Tibial artery (tissue), 4 donors: ENCODE measurements around the gene USP40.
A peak's percentile ranks its signal among the peaks of the same experiment; 100 is the strongest.

ENCODE experiments used
- DNase-seq, 2 donors: peaks; one replicate each; pipeline ENCODE4 v3.0.0-alpha.2; 2019
- H3K27ac ChIP-seq, 2 donors: fragments of 200-600 bp; sonication (generic) in 1 of 2; 1 replicate in 1 of 2; 2 replicates in 1 of 2; pipeline ENCODE4 v1.5.1; 2018 to 2019; ENCODE audit warnings: mild to moderate bottlenecking in 1 of 2
- H3K27me3 ChIP-seq, 2 donors: fragments of 200-600 bp; sonication (generic) in 1 of 2; one replicate each; pipeline versions ENCODE4 v1.5.1 to v1.6.0; 2016 to 2019
- H3K36me3 ChIP-seq, 3 donors: fragments of 200-600 bp; sonication (generic) in 2 of 3; one replicate each; pipeline ENCODE4 v1.5.1; 2016 to 2019; ENCODE audit warnings: mild to moderate bottlenecking in 2 of 3
- H3K4me1 ChIP-seq, 4 donors: fragments of 200-600 bp; sonication (generic) in 2 of 4; 1 replicate in 3 of 4; 2 replicates in 1 of 4; pipeline ENCODE4 v1.5.1; 2016 to 2019
- H3K4me3 ChIP-seq, 2 donors: fragments of 200-600 bp; sonication (generic) in 1 of 2; 1 replicate in 1 of 2; 2 replicates in 1 of 2; pipeline ENCODE4 v1.5.1; 2018 to 2019; ENCODE audit warnings: mild to moderate bottlenecking in 2 of 2
- H3K9me3 ChIP-seq, 3 donors: fragments of 200-600 bp; sonication (generic) in 1 of 3; one replicate each; pipeline ENCODE4 v1.5.1; 2016 to 2019
- CTCF ChIP-seq, 2 experiments: fragments of 200-600 bp in 1 of 2; fragments of 450-650 bp in 1 of 2; IDR thresholded peaks; one replicate each; pipeline ENCODE4 v1.5.1; 2017 to 2019; ENCODE audit warnings: antibody characterized with exemption in 2 of 2, mild to moderate bottlenecking in 1 of 2, moderate library complexity in 1 of 2
- intact Hi-C: fragments of 100-400 bp; cut with DNase I; formaldehyde crosslinking; loops from one replicate; pipeline ENCODE4 v1.15.0; 2023; ENCODE audit warnings: low total_unique reads

The USP40 gene

GRCh38 chr2:233476651-233477547 lies 89.7 kb downstream of the USP40 start:
- H3K36me3 ChIP-seq = peaks cover 26 to 63% (median 61%) of the 10 kb centered on the region in 3 donors
- no peak for DNase-seq
- H3K4me3 ChIP-seq = no peak overlapping the region
- H3K27me3 ChIP-seq = no peaks in the 10 kb centered on the region
- intact Hi-C loops = no loop called here
- no peak for TF ChIP-seq CTCF (IDR thresholded peaks at IDR 0.05)
- H3K4me1 ChIP-seq = peaks cover 0 to 39% (median 28%) of the 10 kb centered on the region in 4 donors
- peak overlapping the region in 1 of 2 donors; percentile 75 for H3K27ac ChIP-seq
- no peaks in the 10 kb centered on the region for H3K9me3 ChIP-seq

GRCh38 chr2:233476063-233476410 lies 90.5 kb downstream of the USP40 start:
- DNase-seq = no peak
- H3K27ac ChIP-seq = peak overlapping the region; percentile 75 to 78
- no peaks in the 10 kb centered on the region for H3K27me3 ChIP-seq
- TF ChIP-seq CTCF (IDR thresholded peaks at IDR 0.05) = no peak
- no peaks in the 10 kb centered on the region for H3K9me3 ChIP-seq
- H3K4me3 ChIP-seq = no peak overlapping the region
- intact Hi-C loops = no loop called here
- H3K36me3 ChIP-seq = peaks cover 29 to 70% (median 61%) of the 10 kb centered on the region in 3 donors
- H3K4me1 ChIP-seq = peaks cover 0 to 30% (median 20%) of the 10 kb centered on the region in 4 donors

- no peak for TF ChIP-seq CTCF (IDR thresholded peaks at IDR 0.05)
- DNase-seq = peak; percentile 19 to 73
- intact Hi-C loops = no loop called here
- Histone ChIP-seq H3K36me3 (peaks cover 29 to 66% (median 51%) of the 10 kb centered on the region in 3 donors), H3K4me3 (no peak overlapping the region), H3K27ac (peak overlapping the region; percentile 75 to 78), H3K27me3 (no peaks in the 10 kb centered on the region), H3K9me3 (no peaks in the 10 kb centered on the region), H3K4me1 (peaks cover 0 to 32% (median 21%) of the 10 kb centered on the region in 4 donors)
These were observed 92.0 kb downstream of the USP40 start for GRCh38 chr2:233474308-233475160.

GRCh38 chr2:233473878-233474277 lies 92.7 kb downstream of the USP40 start:
- no peaks in the 10 kb centered on the region for H3K9me3 ChIP-seq
- peaks cover 0 to 38% (median 26%) of the 10 kb centered on the region in 4 donors for H3K4me1 ChIP-seq
- TF ChIP-seq CTCF (IDR thresholded peaks at IDR 0.05) = no peak
- peak overlapping the region; percentile 75 to 78 for H3K27ac ChIP-seq
- intact Hi-C loops = no loop called here
- H3K4me3 ChIP-seq = no peak overlapping the region
- H3K36me3 ChIP-seq = peaks cover 29 to 68% (median 51%) of the 10 kb centered on the region in 3 donors
- no peak for DNase-seq
- H3K27me3 ChIP-seq = no peaks in the 10 kb centered on the region

GRCh38 chr2:233473386-233473791 lies 93.2 kb downstream of the USP40 start:
- no peak for TF ChIP-seq CTCF (IDR thresholded peaks at IDR 0.05)
- peaks cover 31 to 68% (median 51%) of the 10 kb centered on the region in 3 donors for H3K36me3 ChIP-seq
- H3K4me1 ChIP-seq = peaks cover 0 to 40% (median 26%) of the 10 kb centered on the region in 4 donors
- H3K4me3 ChIP-seq = no peak overlapping the region
- no peaks in the 10 kb centered on the region for H3K27me3 ChIP-seq
- peak in 1 of 2 donors; percentile 64 for DNase-seq
- H3K27ac ChIP-seq = peak overlapping the region; percentile 75 to 78
- H3K9me3 ChIP-seq = no peaks in the 10 kb centered on the region
- intact Hi-C loops = no loop called here
